Measurements from ENCODE around the gene SMG9. TPM values are rescaled to one million over a fixed set of nuclear protein-coding genes. Genes with fewer than 3 reads are reported as not detected.
A peak's percentile ranks its signal among the peaks of the same experiment; 100 is the strongest.

SMG9 gene
- total RNA-seq, 1 experiment from 2014 or later, result 90.6 TPM

DNA sequence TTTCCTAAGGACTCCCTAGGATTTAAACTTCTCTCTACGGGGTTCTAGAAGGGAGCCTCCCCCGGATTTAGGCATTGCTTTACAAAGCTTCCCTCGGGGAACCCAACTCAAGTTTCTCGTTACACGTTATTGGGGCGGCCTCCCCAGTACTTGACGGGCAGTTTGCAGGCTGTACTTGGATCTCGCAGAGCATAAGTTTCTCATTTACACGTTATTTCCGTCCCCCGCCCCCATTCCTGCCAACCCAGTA is 584 bp downstream of the SMG9 start:
- DNase-seq (ENCODE audit: low spot score), result no peak
- ChIA-PET CTCF (interaction anchor here (0.6 to 1.5 kb wide), 3 partner anchors 9 to 204 kb away, joined by 3 to 9 read pairs (median 4); no protein-coding TSS in a partner anchor), POLR2A (ENCODE audit: low non-redundant PET) (interaction anchor here (0.6 to 0.8 kb wide), 3 partner anchors 8 to 44 kb away, joined by 4 to 5 read pairs (median 4); no protein-coding TSS in a partner anchor)
- H3K9me3 ChIP-seq (ENCODE audit: low read depth, low read length, poor library complexity, severe bottlenecking), result no peaks in the 10 kb centered on the region
- peak overlapping the region; percentile 98 for H3K27ac ChIP-seq (ENCODE audit: low read depth, low read length, poor library complexity, severe bottlenecking)
- TF ChIP-seq, protein P1, sequence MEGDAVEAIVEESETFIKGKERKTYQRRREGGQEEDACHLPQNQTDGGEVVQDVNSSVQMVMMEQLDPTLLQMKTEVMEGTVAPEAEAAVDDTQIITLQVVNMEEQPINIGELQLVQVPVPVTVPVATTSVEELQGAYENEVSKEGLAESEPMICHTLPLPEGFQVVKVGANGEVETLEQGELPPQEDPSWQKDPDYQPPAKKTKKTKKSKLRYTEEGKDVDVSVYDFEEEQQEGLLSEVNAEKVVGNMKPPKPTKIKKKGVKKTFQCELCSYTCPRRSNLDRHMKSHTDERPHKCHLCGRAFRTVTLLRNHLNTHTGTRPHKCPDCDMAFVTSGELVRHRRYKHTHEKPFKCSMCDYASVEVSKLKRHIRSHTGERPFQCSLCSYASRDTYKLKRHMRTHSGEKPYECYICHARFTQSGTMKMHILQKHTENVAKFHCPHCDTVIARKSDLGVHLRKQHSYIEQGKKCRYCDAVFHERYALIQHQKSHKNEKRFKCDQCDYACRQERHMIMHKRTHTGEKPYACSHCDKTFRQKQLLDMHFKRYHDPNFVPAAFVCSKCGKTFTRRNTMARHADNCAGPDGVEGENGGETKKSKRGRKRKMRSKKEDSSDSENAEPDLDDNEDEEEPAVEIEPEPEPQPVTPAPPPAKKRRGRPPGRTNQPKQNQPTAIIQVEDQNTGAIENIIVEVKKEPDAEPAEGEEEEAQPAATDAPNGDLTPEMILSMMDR (conservative IDR thresholded peaks at IDR 0.05; ENCODE audit: low read depth, low read length), result no peak
- no peak for TF ChIP-seq EZH2 (IDR thresholded peaks at IDR 0.05; ENCODE audit: borderline replicate concordance, low read depth, low read length, poor library complexity, severe bottlenecking)
- H3K4me3 ChIP-seq (ENCODE audit: low read depth, low read length, poor library complexity, severe bottlenecking), result peak overlapping the region; percentile 67
- H3K27me3 ChIP-seq (replicated peaks; ENCODE audit: insufficient read depth, low read depth, low read length, poor library complexity), result no peaks in the 10 kb centered on the region
- intact Hi-C loops (cut with micrococcal nuclease; ENCODE audit: unreplicated experiment), result no loop called here
- H3K4me1 ChIP-seq (ENCODE audit: insufficient read depth, low read length, poor library complexity, severe bottlenecking), result peaks cover 11% of the 10 kb centered on the region
- H3K36me3 ChIP-seq (ENCODE audit: insufficient read depth, low read length, poor library complexity, severe bottlenecking), result peaks cover 25% of the 10 kb centered on the region
- BruUV-seq (replicated peaks), result no TSS peak

DNA sequence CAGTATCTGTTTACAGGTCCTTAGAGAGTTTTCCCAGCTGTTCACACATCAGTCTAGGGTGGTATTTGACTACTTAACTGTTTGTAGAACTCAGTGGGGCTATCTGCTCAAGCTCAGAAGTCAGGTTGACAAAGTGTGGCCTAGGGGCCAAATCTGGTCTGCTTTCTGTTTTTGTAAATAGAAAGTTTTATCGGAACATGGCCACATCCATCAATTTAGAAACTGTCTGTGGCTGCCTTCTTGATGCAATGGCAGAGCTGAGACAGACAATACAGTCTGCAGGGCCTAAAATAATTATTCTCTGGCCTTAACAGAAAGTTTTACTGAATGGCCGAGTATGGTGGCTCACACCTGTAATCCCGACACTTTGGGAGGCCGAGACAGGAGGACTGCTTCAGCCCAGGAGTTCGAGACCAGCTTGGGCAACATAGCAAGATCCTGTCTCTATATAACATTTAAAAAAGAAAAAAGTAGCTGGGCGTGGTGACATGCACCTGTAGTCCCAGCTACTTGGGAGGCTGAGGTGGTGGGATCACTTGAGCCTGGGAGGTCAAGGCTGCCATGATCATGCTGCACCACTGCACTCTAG is 2.4 kb downstream of the SMG9 start:
- intact Hi-C loops (cut with micrococcal nuclease; ENCODE audit: unreplicated experiment), result no loop called here
- Histone ChIP-seq H3K27me3 (replicated peaks; ENCODE audit: insufficient read depth, low read depth, low read length, poor library complexity) (no peaks in the 10 kb centered on the region), H3K36me3 (ENCODE audit: insufficient read depth, low read length, poor library complexity, severe bottlenecking) (peaks cover 43% of the 10 kb centered on the region), H3K4me1 (ENCODE audit: insufficient read depth, low read length, poor library complexity, severe bottlenecking) (peaks cover 11% of the 10 kb centered on the region), H3K4me3 (ENCODE audit: low read depth, low read length, poor library complexity, severe bottlenecking) (no peak overlapping the region), H3K27ac (ENCODE audit: low read depth, low read length, poor library complexity, severe bottlenecking) (no peak overlapping the region), H3K9me3 (ENCODE audit: low read depth, low read length, poor library complexity, severe bottlenecking) (no peaks in the 10 kb centered on the region)
- POLR2A ChIA-PET (ENCODE audit: low non-redundant PET), result no interaction called here
- no peak for TF ChIP-seq EZH2 (IDR thresholded peaks at IDR 0.05; ENCODE audit: borderline replicate concordance, low read depth, low read length, poor library complexity, severe bottlenecking)
- TF ChIP-seq, protein P1 (conservative IDR thresholded peaks at IDR 0.05; ENCODE audit: low read depth, low read length), result no peak
- DNase-seq (ENCODE audit: low spot score), result no peak
- BruUV-seq (replicated peaks), result no TSS peak
- CTCF ChIA-PET, result interaction anchor here (0.6 kb wide), 1 partner anchor 238 kb away, joined by 3 read pairs; no protein-coding TSS in a partner anchor

DNA sequence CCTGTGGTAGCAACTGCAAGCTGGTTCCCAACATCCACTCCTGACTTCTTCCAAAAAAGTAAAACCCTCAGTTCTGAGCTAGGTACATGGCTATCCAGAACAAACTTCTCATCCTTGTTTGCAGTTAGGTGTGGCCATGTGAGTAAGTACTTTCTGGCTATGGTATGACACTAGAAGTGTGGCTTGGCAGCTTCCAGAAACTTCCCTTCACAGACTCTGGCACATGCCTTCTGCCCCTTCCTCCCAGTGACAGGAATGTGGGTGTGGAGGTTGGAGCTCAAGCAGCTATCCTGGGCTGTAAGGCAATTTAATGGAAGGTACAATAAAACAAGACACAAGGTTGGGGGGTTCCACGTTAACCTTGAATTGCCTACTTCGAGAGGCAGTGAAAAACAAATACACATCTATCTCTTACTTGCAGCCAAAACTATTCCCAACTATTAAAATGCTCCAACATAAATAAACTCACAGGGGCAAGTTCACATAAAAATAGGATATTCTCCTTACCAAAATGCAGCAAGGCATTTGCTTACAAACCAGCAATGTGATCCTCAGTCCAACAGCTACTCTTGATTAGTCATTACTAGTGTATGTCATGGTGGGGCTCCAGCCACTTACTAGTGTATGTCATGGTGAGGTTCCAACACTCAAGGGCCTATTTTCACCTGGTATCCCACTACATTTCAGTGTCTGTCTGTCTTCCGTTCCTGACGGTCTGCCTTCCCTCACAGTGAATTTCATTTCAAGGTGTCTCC is 3.1 kb downstream of the SMG9 start:
- no peaks in the 10 kb centered on the region for H3K9me3 ChIP-seq (ENCODE audit: low read depth, low read length, poor library complexity, severe bottlenecking)
- TF ChIP-seq EZH2 (IDR thresholded peaks at IDR 0.05; ENCODE audit: borderline replicate concordance, low read depth, low read length, poor library complexity, severe bottlenecking), result no peak
- TF ChIP-seq, protein P1 (conservative IDR thresholded peaks at IDR 0.05; ENCODE audit: low read depth, low read length), result no peak
- DNase-seq (ENCODE audit: low spot score), result no peak
- H3K4me3 ChIP-seq (ENCODE audit: low read depth, low read length, poor library complexity, severe bottlenecking), result no peak overlapping the region
- peaks cover 50% of the 10 kb centered on the region for H3K36me3 ChIP-seq (ENCODE audit: insufficient read depth, low read length, poor library complexity, severe bottlenecking)
- no peak overlapping the region for H3K27ac ChIP-seq (ENCODE audit: low read depth, low read length, poor library complexity, severe bottlenecking)
- peaks cover 11% of the 10 kb centered on the region for H3K4me1 ChIP-seq (ENCODE audit: insufficient read depth, low read length, poor library complexity, severe bottlenecking)
- BruUV-seq (replicated peaks), result no TSS peak
- H3K27me3 ChIP-seq (replicated peaks; ENCODE audit: insufficient read depth, low read depth, low read length, poor library complexity), result no peaks in the 10 kb centered on the region
- ChIA-PET CTCF (no interaction called here), POLR2A (ENCODE audit: low non-redundant PET) (no interaction called here)
- intact Hi-C loops (cut with micrococcal nuclease; ENCODE audit: unreplicated experiment), result no loop called here
